Activated CD4-positive, alpha-beta T cell treated with anti-CD3 and anti-CD28 coated beads, Interleukin-2, amount 50 U/mL, for 16 hours (primary cell): ENCODE results near the gene ARID5A.

Experiments
- DNase-seq: peaks from one replicate; pipeline ENCODE4 v3.0.0-alpha.2; 2020

Gene ARID5A

GRCh38 chr2:96558485-96558884 lies 21.9 kb downstream of the ARID5A start:
- no peak for DNase-seq

- DNase-seq: no peak
Measured at GRCh38 chr2:96564026-96564425, 27.5 kb downstream of the ARID5A start.

DNA sequence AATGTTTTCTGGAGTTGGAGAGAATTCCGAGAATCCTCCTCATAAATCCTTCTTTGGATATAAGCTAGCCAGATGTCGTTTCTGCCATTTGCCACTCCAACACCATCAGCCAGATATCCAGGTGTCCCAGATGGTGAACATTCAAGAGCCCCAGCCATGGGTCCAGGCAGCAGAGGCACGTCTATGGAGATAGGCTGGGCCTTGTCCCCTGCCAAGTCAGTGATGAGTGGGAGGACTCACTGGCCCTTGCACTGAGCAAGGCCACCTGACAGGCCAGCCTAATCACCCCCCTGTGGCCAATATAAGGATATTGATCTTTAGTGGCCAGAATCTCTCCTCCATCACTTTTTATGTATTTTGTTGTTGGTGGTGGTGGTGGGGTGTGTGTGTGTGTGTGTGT lies 28.0 kb downstream of the ARID5A start:
- DNase-seq: no peak

DNA sequence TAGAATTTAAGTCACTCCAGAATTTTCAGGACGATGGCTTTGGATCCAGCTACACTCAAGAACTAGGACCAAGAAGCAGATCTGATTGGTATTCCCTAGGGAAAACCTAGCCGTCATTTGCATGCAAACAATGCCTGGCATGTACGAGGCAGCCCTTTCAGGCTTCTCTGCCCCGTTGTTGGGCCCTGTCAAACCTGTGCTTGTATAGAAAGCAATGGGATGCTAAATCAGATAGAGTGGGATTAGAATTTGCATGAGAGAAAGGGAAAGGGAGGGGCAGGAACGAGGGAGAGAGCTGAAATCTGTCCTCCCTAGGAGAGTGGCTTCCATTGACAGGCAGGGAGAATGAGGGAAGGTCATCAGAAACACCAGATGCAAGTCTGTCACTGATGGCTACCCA lies 28.6 kb downstream of the ARID5A start:
- no peak for DNase-seq

GRCh38 chr2:96568094-96568493 lies 31.5 kb downstream of the ARID5A start:
- no peak for DNase-seq

DNA sequence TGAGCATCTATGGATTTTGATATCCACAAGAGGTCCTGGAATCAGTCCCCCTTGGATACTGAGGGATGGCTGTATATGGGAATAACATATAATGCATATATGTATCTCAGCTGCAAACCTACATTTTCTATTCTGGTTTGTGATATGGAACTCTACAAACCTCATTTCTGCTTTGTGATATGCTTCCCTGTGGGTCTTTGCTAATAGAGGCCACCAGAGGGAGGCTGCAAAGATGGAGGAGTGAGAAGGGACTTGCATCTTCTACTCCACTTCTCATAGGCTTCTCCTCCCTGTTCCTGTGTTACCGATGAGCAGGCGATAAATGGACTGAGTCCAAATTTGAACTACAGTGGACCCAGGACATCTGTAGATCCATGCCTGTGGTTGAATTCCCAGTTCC lies 37.8 kb downstream of the ARID5A start:
- DNase-seq: no peak

DNA sequence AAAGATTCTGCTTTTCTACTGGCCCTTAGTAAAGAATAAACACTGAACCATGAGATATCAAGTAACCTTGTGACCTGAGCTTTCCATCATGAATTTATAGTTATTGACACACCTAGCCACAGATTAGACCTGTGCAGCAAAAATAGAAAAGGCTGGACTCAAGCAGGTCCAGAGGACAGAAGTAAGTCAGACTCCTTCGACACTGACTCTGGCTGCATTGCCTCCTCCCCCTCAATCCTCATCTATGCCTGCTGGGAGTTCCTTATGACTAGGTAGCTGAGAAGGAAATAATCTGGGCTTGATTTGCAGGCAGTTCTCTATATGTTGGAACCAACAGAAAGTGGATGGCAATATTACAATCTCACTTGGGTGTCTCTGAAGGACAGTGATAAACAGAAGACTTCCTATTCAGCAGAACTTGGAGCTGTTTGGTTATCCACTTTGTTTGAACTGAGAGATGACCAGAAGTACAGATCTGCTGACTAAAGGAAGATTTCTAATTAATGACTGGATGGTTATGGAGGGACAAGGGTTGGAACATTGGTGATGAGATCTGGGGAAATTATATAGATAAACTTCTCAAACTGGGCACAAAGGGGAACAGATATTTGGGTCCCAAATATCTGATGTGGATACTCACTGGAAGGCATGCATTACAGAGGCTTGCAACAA lies 39.4 kb downstream of the ARID5A start:
- no peak for DNase-seq

DNA sequence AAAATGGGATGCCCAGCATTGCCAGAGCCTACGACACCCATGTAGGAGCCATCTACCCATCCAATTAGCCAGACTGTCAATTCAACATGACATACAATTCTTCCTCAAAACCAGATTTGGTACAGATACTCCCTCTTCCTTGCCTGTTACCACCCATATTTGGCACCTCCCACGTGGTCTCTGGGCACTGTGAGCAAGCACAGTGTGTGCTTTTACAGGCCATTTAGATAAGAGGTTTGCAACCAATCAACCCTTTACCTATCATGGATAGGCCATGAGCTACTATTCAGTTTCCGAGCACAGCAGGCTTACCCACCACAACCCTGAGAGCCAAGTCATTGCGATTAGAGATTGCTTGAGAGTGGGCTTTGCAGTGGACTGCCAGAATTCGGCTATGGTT lies 40.9 kb downstream of the ARID5A start:
- DNase-seq: no peak

DNA sequence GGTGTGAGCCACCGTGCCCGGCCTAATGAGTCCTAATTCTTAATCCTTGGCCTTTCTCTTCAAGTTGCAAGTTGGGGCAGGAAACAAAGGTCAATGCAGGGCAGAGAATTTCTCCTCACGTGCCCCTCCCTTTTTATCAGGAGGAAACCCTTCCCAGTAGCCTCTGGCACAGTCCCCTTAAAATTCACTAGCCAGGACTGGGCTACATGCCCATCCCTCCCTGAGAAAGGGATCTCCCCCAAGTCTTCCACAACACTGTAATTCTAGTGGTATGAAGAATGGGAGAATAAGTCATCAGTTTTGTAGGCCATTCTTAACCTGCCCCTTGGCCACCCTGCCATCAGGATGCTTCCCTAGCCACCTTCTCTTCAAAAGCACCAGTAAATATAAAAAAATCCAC lies 42.2 kb downstream of the ARID5A start:
- no peak for DNase-seq

- DNase-seq: no peak
Measured at GRCh38 chr2:96579422-96579821, 42.9 kb downstream of the ARID5A start.

DNA sequence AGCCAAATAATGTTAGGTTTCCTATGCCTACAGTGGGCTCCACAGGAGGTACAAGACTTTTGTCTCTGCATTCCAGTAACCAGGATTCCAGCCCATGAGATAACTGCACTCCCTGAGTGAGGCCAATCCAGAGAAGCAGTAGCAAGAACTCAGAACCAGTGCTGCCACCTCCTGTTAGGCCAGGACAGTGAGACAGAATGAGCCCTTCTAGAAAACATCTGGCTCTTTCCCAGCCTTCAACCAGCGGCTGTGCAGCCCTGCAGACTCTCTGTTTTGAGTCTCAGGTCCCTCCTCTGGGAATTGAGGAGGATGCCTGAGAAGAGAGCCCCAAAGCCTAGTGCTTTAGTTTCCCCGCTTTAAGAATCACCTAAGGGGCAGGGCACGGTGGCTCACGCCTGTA lies 44.2 kb downstream of the ARID5A start:
- DNase-seq: peak; percentile 21

DNA sequence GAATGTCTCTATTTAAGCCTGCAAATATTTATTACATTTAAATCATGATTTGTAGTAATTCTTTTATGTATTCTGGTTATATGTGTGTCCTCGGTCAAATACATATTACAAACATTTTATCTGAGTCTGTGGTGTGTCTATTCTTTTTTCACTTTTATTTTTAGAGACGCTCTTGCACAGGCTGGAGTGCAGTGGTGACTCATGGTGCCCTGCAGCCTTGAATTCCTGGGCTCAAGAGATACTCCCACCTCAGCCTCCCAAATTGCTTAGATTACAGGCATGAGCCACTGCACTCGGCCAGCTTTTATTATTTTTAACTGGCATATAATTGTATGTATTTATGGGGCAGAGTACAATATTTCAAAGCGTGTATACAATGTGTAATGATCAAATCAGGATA lies 47.5 kb downstream of the ARID5A start:
- DNase-seq: no peak

GRCh38 chr2:96587843-96588242 lies 51.3 kb downstream of the ARID5A start:
- DNase-seq: no peak

GRCh38 chr2:96591054-96591453 lies 54.5 kb downstream of the ARID5A start:
- DNase-seq: no peak

DNA sequence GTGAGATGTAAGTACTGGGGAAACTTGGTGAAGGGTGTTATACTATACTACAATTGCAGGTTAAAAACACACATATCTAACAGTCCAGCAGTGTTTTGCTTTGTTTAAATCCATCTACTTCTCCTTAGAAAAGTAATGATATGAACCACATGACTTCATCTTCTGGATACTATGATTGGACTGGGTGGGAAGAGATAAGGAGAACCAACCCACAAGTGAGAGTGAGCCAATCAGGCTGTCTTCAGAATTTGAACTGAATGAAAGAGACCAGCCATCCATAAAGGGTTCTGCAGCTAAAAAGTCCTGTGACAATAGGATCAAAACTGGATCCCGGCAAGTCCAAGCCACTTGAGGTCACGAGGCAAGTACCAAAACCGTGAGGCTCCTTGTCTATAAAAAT lies 54.9 kb downstream of the ARID5A start:
- DNase-seq: no peak

DNA sequence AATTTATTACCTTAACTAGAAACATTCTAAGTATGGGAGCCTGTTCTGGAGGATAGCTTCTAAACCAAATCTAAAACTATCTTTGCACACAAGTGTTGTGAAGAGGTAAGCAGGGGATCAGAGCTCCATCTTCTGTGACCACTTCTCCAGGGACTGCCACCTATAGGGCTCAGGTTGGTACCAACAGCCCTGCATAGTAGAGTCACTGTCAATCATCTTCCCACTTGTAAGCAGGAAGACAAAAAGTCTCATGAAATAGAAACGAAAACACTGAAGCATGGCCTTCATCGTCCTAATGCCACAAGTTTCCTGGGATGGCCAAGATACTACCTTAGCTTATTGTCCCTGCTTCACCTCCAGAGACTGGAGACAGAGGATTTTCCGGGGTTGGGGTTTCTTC lies 57.7 kb downstream of the ARID5A start:
- DNase-seq: no peak

- DNase-seq: peak; percentile 56
Measured at GRCh38 chr2:96594691-96595152, 58.2 kb downstream of the ARID5A start.

DNA sequence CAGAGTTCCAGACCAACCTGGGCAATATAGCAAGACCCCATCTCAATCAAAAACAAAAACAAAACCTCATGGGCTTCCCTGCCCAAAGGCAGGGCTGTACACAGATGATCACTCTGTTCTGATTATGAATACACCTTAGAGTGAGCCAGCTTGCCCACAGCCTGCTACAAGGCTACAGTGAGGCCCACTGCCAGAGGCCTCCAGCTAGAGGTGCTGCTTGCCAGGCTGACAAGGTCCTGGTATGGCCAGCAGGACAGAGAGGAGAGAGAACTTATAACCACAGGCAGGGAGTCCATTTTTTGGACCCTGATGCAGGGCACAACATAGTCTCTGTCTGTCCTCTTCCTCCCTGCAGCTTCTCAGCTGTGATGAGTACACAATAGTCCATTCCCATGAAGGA lies 60.0 kb downstream of the ARID5A start:
- no peak for DNase-seq

- DNase-seq: no peak
Measured at GRCh38 chr2:96599941-96600340, 63.4 kb downstream of the ARID5A start.

GRCh38 chr2:96601382-96602292 lies 65.1 kb downstream of the ARID5A start:
- DNase-seq: peak; percentile 53
